Measurements from ENCODE around the gene CCDC171.
A peak's percentile ranks its signal among the peaks of the same experiment; 100 is the strongest.

Gene CCDC171

DNA sequence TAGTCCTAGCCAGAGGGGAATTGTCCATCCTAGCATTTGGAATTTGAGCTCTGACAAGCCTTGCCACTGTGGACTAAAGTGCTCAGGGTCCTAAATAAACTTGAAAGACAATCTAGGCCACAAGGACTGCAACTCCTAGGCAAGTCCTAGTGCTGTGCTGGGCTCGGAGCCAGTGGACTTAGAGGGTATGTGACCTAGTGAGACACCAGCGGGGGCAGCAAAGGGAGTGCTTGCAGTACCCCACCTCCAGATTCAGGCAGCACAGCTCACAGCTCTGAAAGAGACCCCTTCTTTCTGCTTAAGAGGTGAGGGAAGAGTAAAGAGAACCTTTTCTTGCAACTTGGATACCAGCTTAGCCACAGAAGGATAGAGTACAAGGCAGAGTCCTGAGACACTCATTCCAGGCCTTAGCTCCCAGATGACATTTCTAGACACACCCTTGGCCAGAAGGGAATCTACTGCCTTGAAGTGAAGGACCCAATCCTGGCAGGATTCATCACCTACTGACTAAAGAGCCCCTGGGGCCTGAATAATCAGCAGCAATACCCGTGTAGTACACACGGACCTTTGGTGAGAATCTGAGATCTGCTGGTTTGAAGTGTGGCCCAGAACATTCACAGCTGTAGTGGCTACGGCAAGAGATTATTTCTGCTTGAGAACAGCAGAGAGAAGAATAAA, 164.6 kb downstream of the CCDC171 start:
- WGBS (ENCODE audit: extremely low coverage, insufficient coverage, insufficient read length) = no CpG with 5 or more reads among the region's 5 CpGs

GRCh38 chr9:15718423-15718822, 165.6 kb downstream of the CCDC171 start:
- Histone ChIP-seq H3K4ac (ENCODE audit: low read depth, low read length) (no peak overlapping the region), H3K27me3 (ENCODE audit: insufficient read depth, low read length) (no peaks in the 10 kb centered on the region), H3K4me1 (ENCODE audit: control insufficient read depth in 1 of 2, insufficient read depth in 2 of 2, low read length in 2 of 2) (no peaks in the 10 kb centered on the region), H3K79me1 (ENCODE audit: low read length) (no peaks in the 10 kb centered on the region), H2AK5ac (ENCODE audit: low read length) (no peak overlapping the region), H4K91ac (ENCODE audit: low read depth, low read length) (no peak overlapping the region), H2BK120ac (ENCODE audit: insufficient read depth, low read length, poor library complexity) (no peak overlapping the region), H3K9me3 (ENCODE audit: insufficient read depth, low read depth, low read length) (no peaks in the 10 kb centered on the region), H3K14ac (ENCODE audit: low read length) (no peak overlapping the region), H3K4me2 (ENCODE audit: low read length) (no peak overlapping the region), H3K36me3 (ENCODE audit: control insufficient read depth in 1 of 2, insufficient read depth in 2 of 2, low read length in 2 of 2) (no peaks in the 10 kb centered on the region), H3K79me2 (ENCODE audit: control insufficient read depth, insufficient read depth, low read length, poor library complexity) (no peaks in the 10 kb centered on the region), H3K9ac (ENCODE audit: low read length) (no peak overlapping the region), H3K4me3 (ENCODE audit: low read depth, low read length) (no peak overlapping the region), H3K27ac (ENCODE audit: low read depth, low read length) (no peak overlapping the region), H3K23ac (ENCODE audit: low read length) (no peak overlapping the region), H4K8ac (ENCODE audit: low read depth, low read length) (no peak overlapping the region), H4K12ac (ENCODE audit: low read depth, low read length) (no peak overlapping the region), H2AFZ (ENCODE audit: insufficient read depth, low read length, poor library complexity) (no peak overlapping the region), H3K18ac (ENCODE audit: low read length) (no peak overlapping the region), H2BK12ac (ENCODE audit: low read length) (no peak overlapping the region), H2BK5ac (ENCODE audit: low read depth, low read length, poor library complexity) (no peak overlapping the region)
- no peak for DNase-seq
- no CpG with 5 or more reads among the region's 1 CpG for WGBS (ENCODE audit: extremely low coverage, insufficient coverage, insufficient read length)

More for the DNA sequence above, 164.6 kb downstream of the CCDC171 start:
- H4K8ac ChIP-seq (ENCODE audit: low read depth, low read length) = no peak overlapping the region
- H4K91ac ChIP-seq (ENCODE audit: low read depth, low read length) = no peak overlapping the region
- H2AFZ ChIP-seq (ENCODE audit: insufficient read depth, low read length, poor library complexity) = no peak overlapping the region
- DNase-seq = peak in 1 of 2 donors; percentile 68
- no peaks in the 10 kb centered on the region for H3K36me3 ChIP-seq (ENCODE audit: control insufficient read depth in 1 of 2, insufficient read depth in 2 of 2, low read length in 2 of 2)
- no peak overlapping the region for H2BK120ac ChIP-seq (ENCODE audit: insufficient read depth, low read length, poor library complexity)
- no peak overlapping the region for H2AK5ac ChIP-seq (ENCODE audit: low read length)
- H3K4me1 ChIP-seq (ENCODE audit: control insufficient read depth in 1 of 2, insufficient read depth in 2 of 2, low read length in 2 of 2) = no peaks in the 10 kb centered on the region
- no peak overlapping the region for H3K4me3 ChIP-seq (ENCODE audit: low read depth, low read length)
- H3K4ac ChIP-seq (ENCODE audit: low read depth, low read length) = no peak overlapping the region
- no peak overlapping the region for H3K9ac ChIP-seq (ENCODE audit: low read length)
- H3K9me3 ChIP-seq (ENCODE audit: insufficient read depth, low read depth, low read length) = no peaks in the 10 kb centered on the region
- no peak overlapping the region for H2BK12ac ChIP-seq (ENCODE audit: low read length)
- H4K12ac ChIP-seq (ENCODE audit: low read depth, low read length) = no peak overlapping the region
- no peak overlapping the region for H2BK5ac ChIP-seq (ENCODE audit: low read depth, low read length, poor library complexity)
- no peaks in the 10 kb centered on the region for H3K79me2 ChIP-seq (ENCODE audit: control insufficient read depth, insufficient read depth, low read length, poor library complexity)
- no peak overlapping the region for H3K23ac ChIP-seq (ENCODE audit: low read length)
- no peaks in the 10 kb centered on the region for H3K79me1 ChIP-seq (ENCODE audit: low read length)
- H3K18ac ChIP-seq (ENCODE audit: low read length) = no peak overlapping the region
- no peak overlapping the region for H3K14ac ChIP-seq (ENCODE audit: low read length)
- no peaks in the 10 kb centered on the region for H3K27me3 ChIP-seq (ENCODE audit: insufficient read depth, low read length)
- no peak overlapping the region for H3K27ac ChIP-seq (ENCODE audit: low read depth, low read length)
- no peak overlapping the region for H3K4me2 ChIP-seq (ENCODE audit: low read length)

- Histone ChIP-seq H3K79me2 (ENCODE audit: control insufficient read depth, insufficient read depth, low read length, poor library complexity) (no peaks in the 10 kb centered on the region), H4K91ac (ENCODE audit: low read depth, low read length) (no peak overlapping the region), H2BK120ac (ENCODE audit: insufficient read depth, low read length, poor library complexity) (no peak overlapping the region), H3K27me3 (ENCODE audit: insufficient read depth, low read length) (no peaks in the 10 kb centered on the region), H2AFZ (ENCODE audit: insufficient read depth, low read length, poor library complexity) (no peak overlapping the region), H3K14ac (ENCODE audit: low read length) (no peak overlapping the region), H3K9me3 (ENCODE audit: insufficient read depth, low read depth, low read length) (no peaks in the 10 kb centered on the region), H2AK5ac (ENCODE audit: low read length) (no peak overlapping the region), H4K12ac (ENCODE audit: low read depth, low read length) (no peak overlapping the region), H3K36me3 (ENCODE audit: control insufficient read depth in 1 of 2, insufficient read depth in 2 of 2, low read length in 2 of 2) (no peaks in the 10 kb centered on the region), H3K27ac (ENCODE audit: low read depth, low read length) (no peak overlapping the region), H3K79me1 (ENCODE audit: low read length) (no peaks in the 10 kb centered on the region), H3K23ac (ENCODE audit: low read length) (no peak overlapping the region), H2BK5ac (ENCODE audit: low read depth, low read length, poor library complexity) (no peak overlapping the region), H2BK12ac (ENCODE audit: low read length) (no peak overlapping the region), H3K18ac (ENCODE audit: low read length) (no peak overlapping the region), H4K8ac (ENCODE audit: low read depth, low read length) (no peak overlapping the region), H3K4me2 (ENCODE audit: low read length) (no peak overlapping the region), H3K4me3 (ENCODE audit: low read depth, low read length) (no peak overlapping the region), H3K4ac (ENCODE audit: low read depth, low read length) (no peak overlapping the region), H3K9ac (ENCODE audit: low read length) (no peak overlapping the region), H3K4me1 (ENCODE audit: control insufficient read depth in 1 of 2, insufficient read depth in 2 of 2, low read length in 2 of 2) (no peaks in the 10 kb centered on the region)
- DNase-seq = no peak
- no CpG with 5 or more reads among the region's 1 CpG for WGBS (ENCODE audit: extremely low coverage, insufficient coverage, insufficient read length)
Observed at GRCh38 chr9:15720861-15721260, 168.0 kb downstream of the CCDC171 start.

- H4K12ac ChIP-seq (ENCODE audit: low read depth, low read length) = no peak overlapping the region
- H4K8ac ChIP-seq (ENCODE audit: low read depth, low read length) = no peak overlapping the region
- H3K27ac ChIP-seq (ENCODE audit: low read depth, low read length) = no peak overlapping the region
- no peaks in the 10 kb centered on the region for H3K79me1 ChIP-seq (ENCODE audit: low read length)
- no peak for DNase-seq
- no peak overlapping the region for H3K4ac ChIP-seq (ENCODE audit: low read depth, low read length)
- no peak overlapping the region for H2AFZ ChIP-seq (ENCODE audit: insufficient read depth, low read length, poor library complexity)
- no peaks in the 10 kb centered on the region for H3K36me3 ChIP-seq (ENCODE audit: control insufficient read depth in 1 of 2, insufficient read depth in 2 of 2, low read length in 2 of 2)
- WGBS (ENCODE audit: extremely low coverage, insufficient coverage, insufficient read length) = no CpG with 5 or more reads among the region's 5 CpGs
- no peak overlapping the region for H3K14ac ChIP-seq (ENCODE audit: low read length)
- H3K79me2 ChIP-seq (ENCODE audit: control insufficient read depth, insufficient read depth, low read length, poor library complexity) = no peaks in the 10 kb centered on the region
- no peak overlapping the region for H3K9ac ChIP-seq (ENCODE audit: low read length)
- H3K9me3 ChIP-seq (ENCODE audit: insufficient read depth, low read depth, low read length) = no peaks in the 10 kb centered on the region
- no peak overlapping the region for H2BK5ac ChIP-seq (ENCODE audit: low read depth, low read length, poor library complexity)
- no peak overlapping the region for H3K4me3 ChIP-seq (ENCODE audit: low read depth, low read length)
- H2AK5ac ChIP-seq (ENCODE audit: low read length) = no peak overlapping the region
- no peak overlapping the region for H2BK120ac ChIP-seq (ENCODE audit: insufficient read depth, low read length, poor library complexity)
- H3K23ac ChIP-seq (ENCODE audit: low read length) = no peak overlapping the region
- H3K27me3 ChIP-seq (ENCODE audit: insufficient read depth, low read length) = no peaks in the 10 kb centered on the region
- H4K91ac ChIP-seq (ENCODE audit: low read depth, low read length) = no peak overlapping the region
- H3K4me2 ChIP-seq (ENCODE audit: low read length) = no peak overlapping the region
- H3K18ac ChIP-seq (ENCODE audit: low read length) = no peak overlapping the region
- H3K4me1 ChIP-seq (ENCODE audit: control insufficient read depth in 1 of 2, insufficient read depth in 2 of 2, low read length in 2 of 2) = no peaks in the 10 kb centered on the region
- no peak overlapping the region for H2BK12ac ChIP-seq (ENCODE audit: low read length)
Observed at GRCh38 chr9:15722888-15723287, 170.0 kb downstream of the CCDC171 start.
